ENCODE data around the gene SLC38A3.
"Not testable (repeated sequence)": the region's sequence is repeated elsewhere in the genome, so short reads cannot be mapped to it uniquely, and the experiment has no call there.

The SLC38A3 gene

GRCh38 chr3:50210510-50211367 lies 5.7 kb downstream of the SLC38A3 start:
- no peak for DNase-seq (ENCODE audit: low spot score)

- not testable (repeated sequence) for DNase-seq (ENCODE audit: low spot score)
Observed at GRCh38 chr3:50211368-50211717, 6.3 kb downstream of the SLC38A3 start.

- no peak for DNase-seq (ENCODE audit: low spot score)
Observed at GRCh38 chr3:50211930-50212329, 6.9 kb downstream of the SLC38A3 start.

- DNase-seq (ENCODE audit: low spot score): no peak
Observed at GRCh38 chr3:50212502-50212901, 7.4 kb downstream of the SLC38A3 start.

- no peak for DNase-seq (ENCODE audit: low spot score)
Observed at GRCh38 chr3:50212971-50213370, 7.9 kb downstream of the SLC38A3 start.

GRCh38 chr3:50213373-50213772 lies 8.3 kb downstream of the SLC38A3 start:
- DNase-seq (ENCODE audit: low spot score): peak; percentile 92

- DNase-seq (ENCODE audit: low spot score): no peak
Observed at GRCh38 chr3:50214824-50215223, 9.8 kb downstream of the SLC38A3 start.

- no peak for DNase-seq (ENCODE audit: low spot score)
Observed at GRCh38 chr3:50215529-50215928, 10.5 kb downstream of the SLC38A3 start.

- DNase-seq (ENCODE audit: low spot score): no peak
Observed at GRCh38 chr3:50217681-50218080, 12.6 kb downstream of the SLC38A3 start.

GRCh38 chr3:50218448-50218847 lies 13.4 kb downstream of the SLC38A3 start:
- DNase-seq (ENCODE audit: low spot score): no peak

GRCh38 chr3:50219285-50219684 lies 14.2 kb downstream of the SLC38A3 start:
- no peak for DNase-seq (ENCODE audit: low spot score)

- no peak for DNase-seq (ENCODE audit: low spot score)
Observed at GRCh38 chr3:50220109-50220508, 15.0 kb downstream of the SLC38A3 start.

GRCh38 chr3:50221051-50221410 lies 16.0 kb downstream of the SLC38A3 start:
- no peak for DNase-seq (ENCODE audit: low spot score)

- no peak for DNase-seq (ENCODE audit: low spot score)
Observed at GRCh38 chr3:50221411-50222168, 16.5 kb downstream of the SLC38A3 start.

GRCh38 chr3:50222169-50222528 lies 17.1 kb downstream of the SLC38A3 start:
- no peak for DNase-seq (ENCODE audit: low spot score)

GRCh38 chr3:50224639-50225038 lies 19.6 kb downstream of the SLC38A3 start:
- no peak for DNase-seq (ENCODE audit: low spot score)

GRCh38 chr3:50226888-50227389 lies 21.9 kb downstream of the SLC38A3 start:
- no peak for DNase-seq (ENCODE audit: low spot score)

- peak; percentile 90 for DNase-seq (ENCODE audit: low spot score)
Observed at GRCh38 chr3:50227390-50228183, 22.5 kb downstream of the SLC38A3 start.

- not testable (repeated sequence) for DNase-seq (ENCODE audit: low spot score)
Observed at GRCh38 chr3:50228184-50228763, 23.2 kb downstream of the SLC38A3 start.

- no peak for DNase-seq (ENCODE audit: low spot score)
Observed at GRCh38 chr3:50229490-50229889, 24.4 kb downstream of the SLC38A3 start.

- no peak for DNase-seq (ENCODE audit: low spot score)
Observed at GRCh38 chr3:50230104-50230793, 25.2 kb downstream of the SLC38A3 start.

GRCh38 chr3:50230794-50231125 lies 25.7 kb downstream of the SLC38A3 start:
- no peak for DNase-seq (ENCODE audit: low spot score)

Measured in putamen (tissue), 1 donor.